Hematopoietic multipotent progenitor cell (in vitro differentiated cells): ENCODE measurements around the gene DEFB124. TPM values are rescaled to one million over a fixed set of nuclear protein-coding genes. Genes with fewer than 3 reads are reported as not detected.
"Not testable (repeated sequence)": the region's sequence is repeated elsewhere in the genome, so short reads cannot be mapped to it uniquely, and the experiment has no call there.

Source experiments
- DNase-seq, 3 donors: peaks; one replicate each; pipeline ENCODE4 v3.0.0-alpha.2; 2011 to 2015; ENCODE audit warnings: low read depth in 2 of 3, low spot score in 2 of 3
- total RNA-seq: library from RNA; depleted of rRNA; stranded (reverse); fragments of >200 nt; gene quantifications from one replicate; pipeline ENCODE4 v1.2.3, GENCODE V29; 2012

Gene DEFB124
- total RNA-seq, 1 donor: not detected

GRCh38 chr20:31427576-31427975 lies 47.4 kb downstream of the DEFB124 start:
- DNase-seq: not testable (repeated sequence)

DNA sequence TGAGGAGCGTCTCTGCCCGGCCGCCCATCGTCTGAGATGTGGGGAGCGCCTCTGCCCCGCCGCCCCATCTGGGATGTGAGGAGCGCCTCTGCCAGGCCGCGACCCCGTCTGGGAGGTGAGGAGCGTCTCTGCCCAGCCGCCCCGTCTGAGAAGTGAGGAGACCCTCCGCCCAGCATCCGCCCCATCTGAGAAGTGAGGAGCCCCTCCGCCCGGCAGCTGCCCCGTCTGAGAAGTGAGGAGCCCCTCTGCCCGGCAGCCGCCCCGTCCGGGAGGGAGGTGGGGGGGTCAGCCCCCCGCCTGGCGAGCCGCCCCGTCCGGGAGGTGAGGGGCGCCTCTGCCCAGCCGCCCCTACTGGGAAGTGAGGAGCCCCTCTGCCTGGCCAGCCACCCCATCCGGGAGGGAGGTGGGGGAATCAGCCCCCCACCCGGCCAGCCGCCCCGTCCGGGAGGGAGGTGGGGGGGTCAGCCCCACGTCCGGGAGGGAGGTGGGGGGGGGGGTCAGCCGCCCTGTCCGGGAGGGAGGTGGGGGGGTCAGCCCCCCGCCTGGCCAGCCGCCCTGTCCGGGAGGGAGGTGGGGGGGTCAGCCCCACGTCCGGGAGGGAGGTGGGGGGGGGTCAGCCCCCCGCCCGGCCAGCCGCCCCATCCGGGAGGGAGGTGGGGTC lies 47.9 kb downstream of the DEFB124 start:
- DNase-seq: not testable (repeated sequence)

- DNase-seq: no peak
Measured at GRCh38 chr20:31425797-31426196, 49.1 kb downstream of the DEFB124 start.

DNA sequence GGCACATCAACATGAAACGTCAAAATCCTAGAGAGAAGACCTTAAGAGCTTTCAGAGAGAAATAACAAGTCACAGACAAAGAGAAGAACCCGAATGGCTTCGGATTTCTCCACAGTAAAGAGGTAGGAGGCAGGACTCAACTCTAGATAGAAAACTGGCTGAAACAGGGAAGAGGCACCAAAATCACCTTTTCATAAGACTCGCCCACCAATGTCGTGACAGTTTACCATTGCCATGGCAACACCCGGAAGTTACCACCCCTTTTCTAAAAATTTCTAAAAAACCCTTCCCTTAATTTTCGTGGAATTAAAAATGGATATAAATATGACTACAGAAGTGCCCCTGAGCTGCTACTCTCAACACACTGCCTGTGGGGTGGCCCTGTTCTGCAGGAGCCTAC lies 56.6 kb downstream of the DEFB124 start:
- no peak for DNase-seq

GRCh38 chr20:31415653-31416052 lies 59.3 kb downstream of the DEFB124 start:
- DNase-seq: no peak

Other genes starting within 250 kb of the DEFB124 start
- not detected for gene DEFB115, start 217.5 kb downstream of the DEFB124 start, total RNA-seq
- gene DEFB116, start 166.5 kb downstream of the DEFB124 start, total RNA-seq: not detected
- gene DEFB118, start 106.5 kb downstream of the DEFB124 start, total RNA-seq: not detected
- gene DEFB119, start 84.5 kb downstream of the DEFB124 start, total RNA-seq: not detected
- gene DEFB121, start 68.9 kb downstream of the DEFB124 start, total RNA-seq: not detected
- not detected for gene DEFB123, start 34.5 kb downstream of the DEFB124 start, total RNA-seq
- gene REM1, start 161 bp upstream of the DEFB124 start, total RNA-seq: 0.27 TPM
- 82.7 TPM for gene HM13, start 39.3 kb upstream of the DEFB124 start, total RNA-seq
- gene ID1, start 130.2 kb upstream of the DEFB124 start, total RNA-seq: 1,163 TPM
- gene COX4I2, start 162.8 kb upstream of the DEFB124 start, total RNA-seq: not detected
- gene BCL2L1, start 247.7 kb upstream of the DEFB124 start, total RNA-seq: 48.7 TPM